ENCODE results near the gene TEAD4. TPM values are rescaled to one million over a fixed set of nuclear protein-coding genes. Genes with fewer than 3 reads are reported as not detected.
A peak's percentile ranks its signal among the peaks of the same experiment; 100 is the strongest.

The TEAD4 gene
- total RNA-seq, result 28.9 and 30.0 TPM in 2 replicates
- long read RNA-seq, partial matches to known transcripts, result 3 of 6 reads
- long read RNA-seq, other reads (novel, unspliced or antisense), result 1 of 6 reads

DNA sequence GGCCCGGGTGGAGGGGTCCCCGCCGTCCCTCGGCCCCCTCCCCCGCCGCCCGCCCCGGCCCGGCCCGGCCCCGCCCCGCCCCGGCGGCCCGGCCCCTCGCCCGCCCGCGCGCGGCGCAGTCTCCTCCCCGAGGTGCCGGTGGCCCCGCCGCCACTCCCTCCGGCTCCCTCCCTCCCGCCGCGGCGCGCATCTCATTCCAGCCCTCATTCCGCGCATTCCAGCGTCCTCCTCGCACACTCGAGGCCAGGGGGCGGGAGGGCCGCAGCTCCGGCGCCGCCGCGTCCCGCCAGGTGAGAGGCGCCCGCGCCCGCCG, at the start of gene TEAD4:
Gene TEAD4 (plus strand): TSS at position 206 of the 313 bp plus-strand sequence.
- H3K9me3 Mint-ChIP-seq (ENCODE audit: unreplicated experiment), result no peaks in the 10 kb centered on the region
- no peak for TF ChIP-seq CTCF (IDR thresholded peaks at IDR 0.05)

DNA sequence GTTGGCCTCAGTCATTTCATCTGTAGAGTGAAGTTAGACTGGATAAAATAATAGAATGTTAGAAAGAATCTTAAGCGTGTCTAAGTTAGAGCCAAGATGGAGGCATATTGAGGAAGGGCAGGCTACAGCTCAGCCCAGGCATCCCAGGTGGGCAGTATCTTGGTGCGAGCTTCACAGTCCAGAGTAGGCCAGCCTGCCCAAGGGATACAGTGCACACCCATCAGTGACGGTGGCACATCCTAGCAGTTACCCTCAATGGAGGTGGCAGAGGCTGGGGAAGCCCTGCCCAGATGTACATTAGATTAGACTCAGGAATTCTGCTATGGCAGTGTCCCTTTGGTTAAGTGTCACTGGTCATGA, 47.0 kb upstream of the TEAD4 start:
- Mint-ChIP-seq H3K4me3 (ENCODE audit: unreplicated experiment) (no peak overlapping the region), H3K27ac (ENCODE audit: unreplicated experiment) (peak overlapping the region; percentile 93)

More for the DNA sequence above, at the start of gene TEAD4:
- peaks cover 46% of the 10 kb centered on the region for H3K4me1 Mint-ChIP-seq (ENCODE audit: unreplicated experiment)
- H3K27ac Mint-ChIP-seq (ENCODE audit: unreplicated experiment), result peak within 1 kb of the TSS; percentile 89
- no peaks in the 10 kb centered on the region for H3K36me3 Mint-ChIP-seq (ENCODE audit: unreplicated experiment)
- peak within 1 kb of the TSS; percentile 92 for H3K4me3 Mint-ChIP-seq (ENCODE audit: unreplicated experiment)
- peak; percentile 91 for DNase-seq (ENCODE audit: extremely low spot score, unreplicated experiment)
- no peaks in the 10 kb centered on the region for H3K27me3 Mint-ChIP-seq (ENCODE audit: unreplicated experiment)

GRCh38 chr12:2919249-2919648, 39.9 kb upstream of the TEAD4 start:
- Mint-ChIP-seq H3K9me3 (ENCODE audit: unreplicated experiment) (no peaks in the 10 kb centered on the region), H3K36me3 (ENCODE audit: unreplicated experiment) (peaks cover 51% of the 10 kb centered on the region), H3K4me3 (ENCODE audit: unreplicated experiment) (no peak overlapping the region), H3K4me1 (ENCODE audit: unreplicated experiment) (no peaks in the 10 kb centered on the region), H3K27ac (ENCODE audit: unreplicated experiment) (no peak overlapping the region), H3K27me3 (ENCODE audit: unreplicated experiment) (no peaks in the 10 kb centered on the region)
- DNase-seq (ENCODE audit: extremely low spot score, unreplicated experiment), result no peak
- TF ChIP-seq CTCF (IDR thresholded peaks at IDR 0.05), result no peak

More for the DNA sequence above, 47.0 kb upstream of the TEAD4 start:
- TF ChIP-seq CTCF (IDR thresholded peaks at IDR 0.05), result no peak
- H3K4me1 Mint-ChIP-seq (ENCODE audit: unreplicated experiment), result peaks cover 14% of the 10 kb centered on the region
- H3K36me3 Mint-ChIP-seq (ENCODE audit: unreplicated experiment), result peaks cover 31% of the 10 kb centered on the region
- no peak for DNase-seq (ENCODE audit: extremely low spot score, unreplicated experiment)
- H3K27me3 Mint-ChIP-seq (ENCODE audit: unreplicated experiment), result no peaks in the 10 kb centered on the region
- no peaks in the 10 kb centered on the region for H3K9me3 Mint-ChIP-seq (ENCODE audit: unreplicated experiment)

DNA sequence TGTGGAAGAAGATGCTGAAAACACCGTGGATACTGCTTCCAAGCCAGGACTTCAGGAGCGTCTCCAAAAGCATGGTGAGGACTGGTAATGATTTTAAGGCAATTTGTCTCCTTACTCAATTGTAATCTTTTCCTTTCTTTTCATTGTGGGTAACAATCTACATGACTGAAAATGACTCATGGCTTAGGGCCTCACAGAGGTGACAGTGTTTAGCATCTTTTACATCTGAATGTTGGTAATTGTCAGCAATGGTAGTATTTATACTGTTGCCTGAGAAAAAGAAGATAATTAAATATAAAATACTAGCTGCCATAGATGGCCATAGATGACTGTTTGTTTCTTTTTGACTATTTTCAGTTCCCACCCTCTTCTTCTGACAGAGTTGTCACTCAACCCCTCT, 36.9 kb upstream of the TEAD4 start:
- peaks cover 1% of the 10 kb centered on the region for H3K4me1 Mint-ChIP-seq (ENCODE audit: unreplicated experiment)

DNA sequence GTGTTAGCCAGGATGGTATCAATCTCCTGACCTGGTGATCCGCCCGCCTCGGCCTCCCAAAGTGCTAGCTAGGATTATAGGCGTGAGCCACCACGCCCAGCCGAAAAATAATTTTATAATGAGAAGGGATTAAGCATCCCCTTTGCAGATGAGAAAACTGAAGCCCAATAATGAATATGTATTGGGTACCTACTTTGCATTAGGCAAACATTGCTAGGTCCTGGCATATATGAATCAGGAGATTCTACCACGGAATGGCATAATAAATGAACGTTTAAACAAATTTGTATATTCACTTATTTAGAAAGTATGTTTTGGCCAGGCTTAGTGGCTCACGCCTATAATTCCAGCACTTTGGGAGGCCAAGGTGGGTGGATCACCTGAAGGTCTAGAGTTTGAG, 36.1 kb upstream of the TEAD4 start:
- peaks cover 52% of the 10 kb centered on the region for H3K36me3 Mint-ChIP-seq (ENCODE audit: unreplicated experiment)
- H3K9me3 Mint-ChIP-seq (ENCODE audit: unreplicated experiment), result no peaks in the 10 kb centered on the region
- no peaks in the 10 kb centered on the region for H3K27me3 Mint-ChIP-seq (ENCODE audit: unreplicated experiment)
- H3K4me3 Mint-ChIP-seq (ENCODE audit: unreplicated experiment), result no peak overlapping the region
- H3K4me1 Mint-ChIP-seq (ENCODE audit: unreplicated experiment), result peaks cover 1% of the 10 kb centered on the region
- no peak for DNase-seq (ENCODE audit: extremely low spot score, unreplicated experiment)
- H3K27ac Mint-ChIP-seq (ENCODE audit: unreplicated experiment), result no peak overlapping the region
- no peak for TF ChIP-seq CTCF (IDR thresholded peaks at IDR 0.05)

More for the DNA sequence above, 36.9 kb upstream of the TEAD4 start:
- Mint-ChIP-seq H3K4me3 (ENCODE audit: unreplicated experiment) (no peak overlapping the region), H3K27me3 (ENCODE audit: unreplicated experiment) (no peaks in the 10 kb centered on the region), H3K36me3 (ENCODE audit: unreplicated experiment) (peaks cover 47% of the 10 kb centered on the region), H3K27ac (ENCODE audit: unreplicated experiment) (no peak overlapping the region), H3K9me3 (ENCODE audit: unreplicated experiment) (no peaks in the 10 kb centered on the region)
- TF ChIP-seq CTCF (IDR thresholded peaks at IDR 0.05), result no peak
- no peak for DNase-seq (ENCODE audit: extremely low spot score, unreplicated experiment)
